Measurements from ENCODE around the gene PHACTR3. TPM values are rescaled to one million over a fixed set of nuclear protein-coding genes. Genes with fewer than 3 reads are reported as not detected.

PHACTR3 gene
- total RNA-seq, 1 donor from 2014 or later, result 1.8 TPM

GRCh38 chr20:59774204-59774641 is 169.9 kb downstream of the PHACTR3 start:
- DNase-seq (ENCODE audit: low spot score), result peak; percentile 53

GRCh38 chr20:59774921-59775686 is 170.8 kb downstream of the PHACTR3 start:
- DNase-seq (ENCODE audit: low spot score), result peak; percentile 51

- peak; percentile 72 for DNase-seq (ENCODE audit: low spot score)
Observed at GRCh38 chr20:59775687-59776055, 171.3 kb downstream of the PHACTR3 start.

GRCh38 chr20:59776059-59776603 is 171.8 kb downstream of the PHACTR3 start:
- peak; percentile 68 for DNase-seq (ENCODE audit: low spot score)

GRCh38 chr20:59776626-59777330 is 172.4 kb downstream of the PHACTR3 start:
- peak; percentile 72 for DNase-seq (ENCODE audit: low spot score)

GRCh38 chr20:59777331-59777725 is 173.0 kb downstream of the PHACTR3 start:
- DNase-seq (ENCODE audit: low spot score), result peak; percentile 87

GRCh38 chr20:59777814-59778575 is 173.7 kb downstream of the PHACTR3 start:
- DNase-seq (ENCODE audit: low spot score), result peak; percentile 81

- peak; percentile 41 for DNase-seq (ENCODE audit: low spot score)
Observed at GRCh38 chr20:59778615-59779200, 174.4 kb downstream of the PHACTR3 start.

GRCh38 chr20:59779656-59780380 is 175.5 kb downstream of the PHACTR3 start:
- DNase-seq (ENCODE audit: low spot score), result no peak

- DNase-seq (ENCODE audit: low spot score), result no peak
Observed at GRCh38 chr20:59780494-59781185, 176.3 kb downstream of the PHACTR3 start.

- DNase-seq (ENCODE audit: low spot score), result peak; percentile 88
Observed at GRCh38 chr20:59781226-59781625, 176.9 kb downstream of the PHACTR3 start.

GRCh38 chr20:59782986-59783640 is 178.8 kb downstream of the PHACTR3 start:
- DNase-seq (ENCODE audit: low spot score), result peak; percentile 53

- peak; percentile 77 for DNase-seq (ENCODE audit: low spot score)
Observed at GRCh38 chr20:59783641-59784010, 179.3 kb downstream of the PHACTR3 start.

GRCh38 chr20:59784365-59784764 is 180.0 kb downstream of the PHACTR3 start:
- DNase-seq (ENCODE audit: low spot score), result no peak

- DNase-seq (ENCODE audit: low spot score), result peak; percentile 65
Observed at GRCh38 chr20:59784791-59785668, 180.7 kb downstream of the PHACTR3 start.

GRCh38 chr20:59785669-59785959 is 181.3 kb downstream of the PHACTR3 start:
- no peak for DNase-seq (ENCODE audit: low spot score)

GRCh38 chr20:59785986-59786795 is 181.9 kb downstream of the PHACTR3 start:
- DNase-seq (ENCODE audit: low spot score), result peak; percentile 69

Data from mesenteric fat pad (tissue), 1 donor.